ENCODE measurements around the gene ATOH8. TPM values are rescaled to one million over a fixed set of nuclear protein-coding genes. Genes with fewer than 3 reads are reported as not detected.

ATOH8 gene
- total RNA-seq, 1 donor from 2014 or later = 0.52 TPM

- DNase-seq (ENCODE audit: low read depth) = no peak
- no peak overlapping the region for H3K4me3 ChIP-seq (ENCODE audit: low read depth, low read length)
- TF ChIP-seq CTCF (conservative IDR thresholded peaks at IDR 0.05; ENCODE audit: low read depth, low read length) = peak; percentile 97
Observed at GRCh38 chr2:85813982-85814801, 60.4 kb downstream of the ATOH8 start.

- no peak for TF ChIP-seq CTCF (conservative IDR thresholded peaks at IDR 0.05; ENCODE audit: low read depth, low read length)
- H3K4me3 ChIP-seq (ENCODE audit: low read depth, low read length) = no peak overlapping the region
- DNase-seq (ENCODE audit: low read depth) = no peak
Observed at GRCh38 chr2:85814802-85815550, 61.2 kb downstream of the ATOH8 start.

GRCh38 chr2:85819811-85820510 lies 66.2 kb downstream of the ATOH8 start:
- H3K4me3 ChIP-seq (ENCODE audit: low read depth, low read length) = no peak overlapping the region
- no peak for TF ChIP-seq CTCF (conservative IDR thresholded peaks at IDR 0.05; ENCODE audit: low read depth, low read length)
- DNase-seq (ENCODE audit: low read depth) = no peak

- H3K4me3 ChIP-seq (ENCODE audit: low read depth, low read length) = no peak overlapping the region
- no peak for DNase-seq (ENCODE audit: low read depth)
- TF ChIP-seq CTCF (conservative IDR thresholded peaks at IDR 0.05; ENCODE audit: low read depth, low read length) = no peak
Observed at GRCh38 chr2:85822766-85823165, 69.0 kb downstream of the ATOH8 start.

- no peak for DNase-seq (ENCODE audit: low read depth)
Observed at GRCh38 chr2:85823951-85824350, 70.2 kb downstream of the ATOH8 start.

More at GRCh38 chr2:85823951-85824350, 70.2 kb downstream of the ATOH8 start:
- H3K4me3 ChIP-seq (ENCODE audit: low read depth, low read length) = no peak overlapping the region
- TF ChIP-seq CTCF (conservative IDR thresholded peaks at IDR 0.05; ENCODE audit: low read depth, low read length) = no peak

Measured in epithelial cell of proximal tubule (primary cell).